Astrocyte of the cerebellum (primary cell): Measurements from ENCODE around the gene UFC1.

ENCODE experiments used
- DNase-seq: peaks from one replicate; pipeline ENCODE4 v3.0.0-alpha.2; 2011; ENCODE audit warnings: low read depth
- H3K4me3 ChIP-seq: 2 replicates; pipeline ENCODE4 v1.5.1; 2011; ENCODE audit warnings: mild to moderate bottlenecking, low read depth, low read length, moderate library complexity
- in situ Hi-C: cut with HindIII; loops from 2 replicates; pipeline ENCODE4 v1.10.0; 2017; ENCODE audit warnings: low sequenced_read_pairs
- TF ChIP-seq, protein P1 (sequence below): IDR thresholded peaks from 2 replicates; pipeline ENCODE4 v1.5.1; 2012; ENCODE audit warnings: low read length, low read depth, moderate library complexity, mild to moderate bottlenecking; ENCODE audit errors: missing control alignments

UFC1 gene

DNA sequence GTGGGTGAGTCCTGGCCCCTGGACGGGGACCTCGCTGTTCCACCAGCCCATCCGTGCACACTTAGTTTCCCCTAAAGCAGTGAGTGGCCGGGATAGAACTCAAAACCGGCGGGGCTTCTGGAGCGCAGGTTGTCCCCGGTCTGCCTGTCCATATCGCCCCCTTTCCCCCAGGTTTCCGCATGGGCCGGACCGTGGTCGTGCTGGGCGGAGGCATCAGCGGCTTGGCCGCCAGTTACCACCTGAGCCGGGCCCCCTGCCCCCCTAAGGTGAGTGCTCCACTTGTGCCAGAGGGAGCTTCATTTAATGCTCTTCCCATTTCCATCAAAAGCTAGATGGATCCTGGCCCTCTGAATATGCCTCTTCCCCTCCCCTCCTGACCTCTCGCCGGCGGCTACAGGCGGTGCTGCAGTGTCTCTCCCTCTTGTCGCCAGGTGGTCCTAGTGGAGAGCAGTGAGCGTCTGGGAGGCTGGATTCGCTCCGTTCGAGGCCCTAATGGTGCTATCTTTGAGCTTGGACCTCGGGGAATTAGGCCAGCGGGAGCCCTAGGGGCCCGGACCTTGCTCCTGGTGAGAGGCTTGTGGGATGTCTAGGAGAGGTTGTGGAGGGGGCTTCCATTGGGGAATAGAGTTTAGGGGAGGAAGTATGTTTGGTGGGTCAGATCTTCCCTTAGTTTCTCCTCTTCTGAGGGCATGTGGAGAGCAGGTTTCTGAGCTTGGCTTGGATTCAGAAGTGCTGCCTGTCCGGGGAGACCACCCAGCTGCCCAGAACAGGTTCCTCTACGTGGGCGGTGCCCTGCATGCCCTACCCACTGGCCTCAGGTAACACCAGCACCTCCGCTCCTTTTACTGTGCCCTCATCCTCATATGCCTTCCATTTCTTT, 13.1 kb downstream of the UFC1 start:
- no peak for DNase-seq
- TF ChIP-seq, protein P1, sequence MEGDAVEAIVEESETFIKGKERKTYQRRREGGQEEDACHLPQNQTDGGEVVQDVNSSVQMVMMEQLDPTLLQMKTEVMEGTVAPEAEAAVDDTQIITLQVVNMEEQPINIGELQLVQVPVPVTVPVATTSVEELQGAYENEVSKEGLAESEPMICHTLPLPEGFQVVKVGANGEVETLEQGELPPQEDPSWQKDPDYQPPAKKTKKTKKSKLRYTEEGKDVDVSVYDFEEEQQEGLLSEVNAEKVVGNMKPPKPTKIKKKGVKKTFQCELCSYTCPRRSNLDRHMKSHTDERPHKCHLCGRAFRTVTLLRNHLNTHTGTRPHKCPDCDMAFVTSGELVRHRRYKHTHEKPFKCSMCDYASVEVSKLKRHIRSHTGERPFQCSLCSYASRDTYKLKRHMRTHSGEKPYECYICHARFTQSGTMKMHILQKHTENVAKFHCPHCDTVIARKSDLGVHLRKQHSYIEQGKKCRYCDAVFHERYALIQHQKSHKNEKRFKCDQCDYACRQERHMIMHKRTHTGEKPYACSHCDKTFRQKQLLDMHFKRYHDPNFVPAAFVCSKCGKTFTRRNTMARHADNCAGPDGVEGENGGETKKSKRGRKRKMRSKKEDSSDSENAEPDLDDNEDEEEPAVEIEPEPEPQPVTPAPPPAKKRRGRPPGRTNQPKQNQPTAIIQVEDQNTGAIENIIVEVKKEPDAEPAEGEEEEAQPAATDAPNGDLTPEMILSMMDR, result no peak
- in situ Hi-C loops, result no loop called here
- peak overlapping the region; percentile 83 for H3K4me3 ChIP-seq

DNA sequence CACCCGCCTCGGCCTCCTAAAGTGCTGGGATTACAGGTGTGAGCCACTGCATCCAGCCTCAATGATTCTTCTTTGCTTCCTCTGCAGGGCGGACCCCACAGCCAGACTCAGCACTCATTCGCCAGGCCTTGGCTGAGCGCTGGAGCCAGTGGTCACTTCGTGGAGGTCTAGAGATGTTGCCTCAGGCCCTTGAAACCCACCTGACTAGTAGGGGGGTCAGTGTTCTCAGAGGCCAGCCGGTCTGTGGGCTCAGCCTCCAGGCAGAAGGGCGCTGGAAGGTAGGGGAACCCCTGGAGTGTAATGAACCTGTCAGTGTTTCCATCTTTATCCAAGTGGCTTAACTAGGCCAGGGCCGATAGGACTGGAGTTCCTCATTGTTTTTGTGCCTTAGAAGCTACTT, 15.1 kb downstream of the UFC1 start:
- in situ Hi-C loops, result no loop called here
- H3K4me3 ChIP-seq, result no peak overlapping the region
- DNase-seq, result no peak
- TF ChIP-seq, protein P1, result no peak

DNA sequence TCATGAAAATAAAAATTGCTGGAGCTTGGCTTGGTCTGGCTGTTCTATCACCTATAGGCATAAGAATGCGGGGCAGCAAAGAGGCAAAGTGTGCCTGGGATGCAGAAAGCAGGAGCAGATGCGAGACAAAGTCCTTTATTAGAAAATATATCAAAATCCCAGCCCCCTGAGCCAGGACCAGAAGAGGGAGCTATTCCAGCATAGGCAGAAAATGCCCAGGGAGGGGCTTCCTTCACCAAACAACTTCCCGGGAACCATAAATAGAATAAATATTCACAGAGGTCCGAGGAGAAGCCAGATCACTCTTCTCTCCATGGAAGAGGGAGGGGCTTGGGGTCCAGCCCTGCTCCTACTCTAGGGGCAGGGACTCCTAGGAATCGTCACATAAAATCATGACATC, 17.4 kb downstream of the UFC1 start:
- TF ChIP-seq, protein P1, result peak; percentile 23
- in situ Hi-C loops, result no loop called here
- DNase-seq, result no peak
- H3K4me3 ChIP-seq, result no peak overlapping the region

DNA sequence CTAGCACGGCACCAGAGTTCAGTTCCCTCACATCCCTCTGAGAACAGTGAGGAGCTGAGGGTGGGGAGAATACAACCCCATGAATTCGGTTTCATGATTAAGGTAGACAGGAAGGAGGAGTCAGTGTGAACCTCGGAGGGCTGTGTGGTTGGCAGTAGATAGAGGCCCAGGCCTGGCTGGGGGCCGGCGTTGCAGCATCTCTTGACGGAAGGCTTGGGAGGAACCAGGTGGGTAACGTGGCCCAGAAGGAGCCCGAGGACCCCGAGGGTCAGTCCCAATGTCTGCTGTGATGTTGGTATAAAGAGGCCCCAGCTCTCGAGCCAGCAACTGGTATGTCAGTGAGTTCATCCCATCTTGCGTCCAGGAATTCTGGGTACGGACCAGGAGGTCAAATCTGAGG, 17.9 kb downstream of the UFC1 start:
- no peak overlapping the region for H3K4me3 ChIP-seq
- no peak for DNase-seq
- TF ChIP-seq, protein P1, result no peak
- in situ Hi-C loops, result no loop called here

DNA sequence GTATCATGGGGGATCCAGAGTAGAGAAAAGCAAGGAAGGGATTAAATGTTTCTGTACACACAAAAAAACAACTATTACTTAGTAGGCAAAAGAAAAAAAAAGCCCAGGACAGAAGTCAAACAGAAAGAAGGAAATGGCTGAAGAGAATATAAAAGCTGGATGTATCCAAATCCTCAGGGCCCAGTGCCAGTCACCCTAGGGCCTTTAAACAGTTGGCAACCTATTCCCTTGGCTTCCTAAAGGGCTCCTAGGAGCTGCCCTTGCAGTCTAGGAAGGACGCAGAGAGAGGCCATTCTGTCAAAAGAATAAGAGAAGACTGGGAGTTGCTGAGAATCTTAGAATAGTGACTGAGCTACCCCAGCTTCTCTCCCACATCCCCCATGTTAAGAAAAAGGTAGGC, 18.6 kb downstream of the UFC1 start:
- no peak overlapping the region for H3K4me3 ChIP-seq
- TF ChIP-seq, protein P1, result no peak
- DNase-seq, result no peak
- in situ Hi-C loops, result no loop called here

DNA sequence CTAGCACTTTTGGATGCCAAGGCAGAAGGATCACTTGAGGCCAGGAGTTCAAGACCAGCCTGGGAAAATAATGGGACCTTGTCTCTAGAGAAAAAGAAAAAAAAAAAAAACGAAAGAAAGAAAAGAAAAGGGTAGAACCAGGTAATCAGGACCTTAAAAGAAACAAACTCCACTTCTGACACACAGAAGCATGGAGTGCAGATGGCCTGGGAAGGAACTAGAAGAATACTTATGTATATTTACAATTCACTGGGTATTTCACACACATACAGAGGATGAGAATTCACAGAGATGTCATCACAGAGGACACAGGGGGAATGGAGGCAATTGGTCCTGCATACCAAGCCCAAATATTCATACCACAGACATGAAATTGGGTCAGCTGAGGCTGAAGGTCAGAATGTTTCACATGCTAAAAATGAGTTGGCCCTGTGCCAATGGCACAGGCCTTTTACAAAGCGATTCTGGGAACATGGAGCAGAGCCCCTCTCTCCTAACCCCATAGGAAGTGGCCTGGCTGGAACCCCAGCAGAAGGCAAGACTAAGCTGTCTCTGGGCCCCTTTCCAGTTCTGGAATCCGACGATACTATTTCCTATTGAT, 19.1 kb downstream of the UFC1 start:
- no peak overlapping the region for H3K4me3 ChIP-seq
- peak; percentile 79 for DNase-seq
- in situ Hi-C loops, result no loop called here
- TF ChIP-seq, protein P1, result no peak
